Effector memory CD8-positive, alpha-beta T cell (primary cell): ENCODE measurements around the gene EEIG1.

ENCODE experiments used
- ATAC-seq: fragments of 150-1000 bp; cut with Tn5 transposase; replicated peaks from 2 replicates; pipeline ENCODE4 v1.10.0; 2021; ENCODE audit warnings: mild to moderate bottlenecking, moderate library complexity
- DNase-seq, 3 experiments: peaks; one replicate each; pipeline ENCODE4 v3.0.0; 2021
- H3K27ac Mint-ChIP-seq, 2 donors: one replicate each; pipeline ENCODE4 v1.8.0; 2022; ENCODE audit warnings: mild to moderate bottlenecking in 2 of 2, mixed read lengths in 2 of 2, moderate library complexity in 2 of 2
- H3K27me3 Mint-ChIP-seq, 2 donors: one replicate each; pipeline ENCODE4 v1.8.0; 2022; ENCODE audit warnings: mixed read lengths in 2 of 2
- H3K36me3 Mint-ChIP-seq: one replicate; pipeline ENCODE4 v1.8.0; 2022; ENCODE audit warnings: mild to moderate bottlenecking, moderate library complexity, mixed read lengths; ENCODE audit not compliant: insufficient read depth
- H3K4me1 Mint-ChIP-seq, 2 donors: one replicate each; pipeline ENCODE4 v1.8.0; 2022; ENCODE audit warnings: low read depth in 2 of 2, mixed read lengths in 2 of 2
- H3K4me3 Mint-ChIP-seq, 2 donors: one replicate each; pipeline ENCODE4 v1.8.0; 2022; ENCODE audit warnings: mild to moderate bottlenecking in 2 of 2, mixed read lengths in 2 of 2, moderate library complexity in 2 of 2
- H3K9me3 Mint-ChIP-seq, 2 donors: one replicate each; pipeline ENCODE4 v1.8.0; 2022; ENCODE audit warnings: mixed read lengths in 2 of 2

Gene EEIG1

GRCh38 chr9:127943731-127944144 lies 37.1 kb downstream of the EEIG1 start:
- DNase-seq (peak; percentile 59 to 69 (median 60)), ATAC-seq (peak; percentile 81)
- peaks cover 12 to 19% of the 10 kb centered on the region in 2 donors for H3K4me1 Mint-ChIP-seq
- H3K27ac Mint-ChIP-seq: peak overlapping the region; percentile 1 to 15
- peaks cover 81% of the 10 kb centered on the region for H3K36me3 Mint-ChIP-seq
- H3K4me3 Mint-ChIP-seq: peak overlapping the region in 1 of 2 donors; percentile 19
- no peaks in the 10 kb centered on the region for H3K27me3 Mint-ChIP-seq
- no peaks in the 10 kb centered on the region for H3K9me3 Mint-ChIP-seq

GRCh38 chr9:127943011-127943662 lies 37.7 kb downstream of the EEIG1 start:
- Mint-ChIP-seq H3K4me3 (peak overlapping the region in 1 of 2 donors; percentile 19), H3K36me3 (peaks cover 80% of the 10 kb centered on the region), H3K9me3 (no peaks in the 10 kb centered on the region), H3K4me1 (peaks cover 12 to 19% of the 10 kb centered on the region in 2 donors), H3K27ac (peak overlapping the region; percentile 1 to 15), H3K27me3 (no peaks in the 10 kb centered on the region)
- ATAC-seq (no peak), DNase-seq (no peak)

- ATAC-seq (peak; percentile 56), DNase-seq (peak; percentile 40 to 56 (median 46))
- H3K27ac Mint-ChIP-seq: peak overlapping the region; percentile 1 to 15
- no peaks in the 10 kb centered on the region for H3K9me3 Mint-ChIP-seq
- peaks cover 80% of the 10 kb centered on the region for H3K36me3 Mint-ChIP-seq
- H3K27me3 Mint-ChIP-seq: no peaks in the 10 kb centered on the region
- peaks cover 14 to 19% of the 10 kb centered on the region in 2 donors for H3K4me1 Mint-ChIP-seq
- H3K4me3 Mint-ChIP-seq: no peak overlapping the region
Observed at GRCh38 chr9:127942216-127943010, 38.4 kb downstream of the EEIG1 start.

- H3K4me1 Mint-ChIP-seq: peaks cover 18 to 24% of the 10 kb centered on the region in 2 donors
- H3K36me3 Mint-ChIP-seq: peaks cover 82% of the 10 kb centered on the region
- no peak for ATAC-seq
- peak overlapping the region in 1 of 2 donors; percentile 55 for H3K27ac Mint-ChIP-seq
- DNase-seq: no peak
- H3K27me3 Mint-ChIP-seq: no peaks in the 10 kb centered on the region
- H3K4me3 Mint-ChIP-seq: no peak overlapping the region
- no peaks in the 10 kb centered on the region for H3K9me3 Mint-ChIP-seq
Observed at GRCh38 chr9:127941961-127942215, 38.9 kb downstream of the EEIG1 start.

- no peak for ATAC-seq
- Mint-ChIP-seq H3K4me1 (peaks cover 24 to 30% of the 10 kb centered on the region in 2 donors), H3K4me3 (no peak overlapping the region), H3K9me3 (no peaks in the 10 kb centered on the region), H3K36me3 (peaks cover 81% of the 10 kb centered on the region), H3K27me3 (no peaks in the 10 kb centered on the region), H3K27ac (peak overlapping the region in 1 of 2 donors; percentile 55)
- DNase-seq: no peak
Observed at GRCh38 chr9:127941062-127941960, 39.5 kb downstream of the EEIG1 start.

- no peaks in the 10 kb centered on the region for H3K9me3 Mint-ChIP-seq
- H3K27me3 Mint-ChIP-seq: no peaks in the 10 kb centered on the region
- DNase-seq (no peak), ATAC-seq (no peak)
- no peak overlapping the region for H3K4me3 Mint-ChIP-seq
- peaks cover 31 to 37% of the 10 kb centered on the region in 2 donors for H3K4me1 Mint-ChIP-seq
- peak overlapping the region in 1 of 2 donors; percentile 49 for H3K27ac Mint-ChIP-seq
- H3K36me3 Mint-ChIP-seq: peaks cover 78% of the 10 kb centered on the region
Observed at GRCh38 chr9:127940593-127940992, 40.2 kb downstream of the EEIG1 start.

- DNase-seq: no peak
- no peak for ATAC-seq
- peak overlapping the region; percentile 87 to 89 for H3K27ac Mint-ChIP-seq
- H3K9me3 Mint-ChIP-seq: no peaks in the 10 kb centered on the region
- peaks cover 40 to 41% of the 10 kb centered on the region in 2 donors for H3K4me1 Mint-ChIP-seq
- no peaks in the 10 kb centered on the region for H3K27me3 Mint-ChIP-seq
- H3K4me3 Mint-ChIP-seq: peak overlapping the region in 1 of 2 donors; percentile 68
- H3K36me3 Mint-ChIP-seq: peaks cover 63% of the 10 kb centered on the region
Observed at GRCh38 chr9:127938298-127938690, 42.5 kb downstream of the EEIG1 start.

GRCh38 chr9:127937388-127938297 lies 43.1 kb downstream of the EEIG1 start, which contains the start of gene DPM2:
Gene DPM2 (minus strand): TSS chr9:127937854. CDS start chr9:127937820, 34 bp downstream.
- Mint-ChIP-seq H3K9me3 (no peaks in the 10 kb centered on the region), H3K4me1 (peaks cover 41% of the 10 kb centered on the region in 2 donors), H3K27ac (peak within 1 kb of the TSS; percentile 87 to 89), H3K4me3 (peak within 1 kb of the TSS; percentile 86 to 87), H3K27me3 (no peaks in the 10 kb centered on the region), H3K36me3 (peaks cover 61% of the 10 kb centered on the region)
- peak; percentile 95 for ATAC-seq
- DNase-seq: peak; percentile 75 to 81 (median 77)

- no peak for ATAC-seq
- peaks cover 56% of the 10 kb centered on the region for H3K36me3 Mint-ChIP-seq
- H3K4me1 Mint-ChIP-seq: peaks cover 38 to 41% of the 10 kb centered on the region in 2 donors
Observed at GRCh38 chr9:127937056-127937387, 43.8 kb downstream of the EEIG1 start.

GRCh38 chr9:127936347-127936852 lies 44.4 kb downstream of the EEIG1 start:
- peak overlapping the region; percentile 78 to 87 for H3K27ac Mint-ChIP-seq
- no peaks in the 10 kb centered on the region for H3K27me3 Mint-ChIP-seq
- DNase-seq (no peak), ATAC-seq (no peak)
- H3K9me3 Mint-ChIP-seq: no peaks in the 10 kb centered on the region
- peak overlapping the region; percentile 86 to 87 for H3K4me3 Mint-ChIP-seq
- H3K4me1 Mint-ChIP-seq: peaks cover 41 to 43% of the 10 kb centered on the region in 2 donors
- H3K36me3 Mint-ChIP-seq: peaks cover 59% of the 10 kb centered on the region

More at GRCh38 chr9:127937056-127937387, 43.8 kb downstream of the EEIG1 start:
- Mint-ChIP-seq H3K27me3 (no peaks in the 10 kb centered on the region), H3K9me3 (no peaks in the 10 kb centered on the region), H3K27ac (peak overlapping the region; percentile 87 to 89), H3K4me3 (peak overlapping the region; percentile 86 to 87)
- DNase-seq: no peak

- Mint-ChIP-seq H3K4me3 (peak overlapping the region; percentile 86 to 87), H3K9me3 (no peaks in the 10 kb centered on the region), H3K4me1 (peaks cover 45 to 47% of the 10 kb centered on the region in 2 donors), H3K27me3 (no peaks in the 10 kb centered on the region), H3K27ac (peak overlapping the region; percentile 78 to 87), H3K36me3 (peaks cover 63% of the 10 kb centered on the region)
- ATAC-seq: no peak
- DNase-seq: no peak
Observed at GRCh38 chr9:127935765-127936221, 45.0 kb downstream of the EEIG1 start.

GRCh38 chr9:127934986-127935385 lies 45.8 kb downstream of the EEIG1 start:
- ATAC-seq (no peak), DNase-seq (no peak)
- Mint-ChIP-seq H3K27me3 (no peaks in the 10 kb centered on the region), H3K9me3 (no peaks in the 10 kb centered on the region), H3K4me1 (peaks cover 46 to 47% of the 10 kb centered on the region in 2 donors), H3K36me3 (peaks cover 60% of the 10 kb centered on the region), H3K27ac (no peak overlapping the region), H3K4me3 (peak overlapping the region in 1 of 2 donors; percentile 86)
